Measurements from ENCODE around the gene CNTN6.

DNA sequence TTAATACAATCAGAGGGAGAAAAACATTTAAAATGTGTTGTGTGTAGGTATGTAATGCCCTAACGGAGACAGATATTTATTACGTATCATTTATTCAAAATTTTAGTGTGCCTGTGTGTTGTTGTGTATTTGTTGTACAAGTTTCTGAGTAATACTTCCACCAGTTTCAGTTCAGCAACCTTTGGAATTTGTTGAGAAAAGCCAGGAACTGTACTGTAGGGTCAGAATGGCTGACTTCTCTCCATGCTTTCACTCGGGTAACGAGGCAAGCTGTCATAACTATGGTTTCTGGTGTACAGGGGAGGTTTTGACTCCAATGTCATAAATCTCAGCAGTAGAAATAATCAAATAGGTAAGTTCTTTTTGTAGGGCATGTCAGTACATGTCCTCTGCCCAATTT is 23.8 kb upstream of the CNTN6 start:
- TF ChIP-seq REST (IDR thresholded peaks at IDR 0.05) (no peak), JUND (IDR thresholded peaks at IDR 0.05) (no peak), RAD21 (IDR thresholded peaks at IDR 0.05) (no peak), FOXA1 (IDR thresholded peaks at IDR 0.05) (no peak), EGR1 (IDR thresholded peaks at IDR 0.05; ENCODE audit: low read depth in 2 of 2) (no peak)
- TF ChIP-seq, protein P1, sequence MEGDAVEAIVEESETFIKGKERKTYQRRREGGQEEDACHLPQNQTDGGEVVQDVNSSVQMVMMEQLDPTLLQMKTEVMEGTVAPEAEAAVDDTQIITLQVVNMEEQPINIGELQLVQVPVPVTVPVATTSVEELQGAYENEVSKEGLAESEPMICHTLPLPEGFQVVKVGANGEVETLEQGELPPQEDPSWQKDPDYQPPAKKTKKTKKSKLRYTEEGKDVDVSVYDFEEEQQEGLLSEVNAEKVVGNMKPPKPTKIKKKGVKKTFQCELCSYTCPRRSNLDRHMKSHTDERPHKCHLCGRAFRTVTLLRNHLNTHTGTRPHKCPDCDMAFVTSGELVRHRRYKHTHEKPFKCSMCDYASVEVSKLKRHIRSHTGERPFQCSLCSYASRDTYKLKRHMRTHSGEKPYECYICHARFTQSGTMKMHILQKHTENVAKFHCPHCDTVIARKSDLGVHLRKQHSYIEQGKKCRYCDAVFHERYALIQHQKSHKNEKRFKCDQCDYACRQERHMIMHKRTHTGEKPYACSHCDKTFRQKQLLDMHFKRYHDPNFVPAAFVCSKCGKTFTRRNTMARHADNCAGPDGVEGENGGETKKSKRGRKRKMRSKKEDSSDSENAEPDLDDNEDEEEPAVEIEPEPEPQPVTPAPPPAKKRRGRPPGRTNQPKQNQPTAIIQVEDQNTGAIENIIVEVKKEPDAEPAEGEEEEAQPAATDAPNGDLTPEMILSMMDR (IDR thresholded peaks at IDR 0.05; ENCODE audit: low read depth, low read length, missing input control): no peak
- TF ChIP-seq, protein P2, sequence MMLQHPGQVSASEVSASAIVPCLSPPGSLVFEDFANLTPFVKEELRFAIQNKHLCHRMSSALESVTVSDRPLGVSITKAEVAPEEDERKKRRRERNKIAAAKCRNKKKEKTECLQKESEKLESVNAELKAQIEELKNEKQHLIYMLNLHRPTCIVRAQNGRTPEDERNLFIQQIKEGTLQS (IDR thresholded peaks at IDR 0.05): no peak
- TF ChIP-seq, protein P3, sequence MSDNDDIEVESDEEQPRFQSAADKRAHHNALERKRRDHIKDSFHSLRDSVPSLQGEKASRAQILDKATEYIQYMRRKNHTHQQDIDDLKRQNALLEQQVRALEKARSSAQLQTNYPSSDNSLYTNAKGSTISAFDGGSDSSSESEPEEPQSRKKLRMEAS (IDR thresholded peaks at IDR 0.05): no peak

Data from liver (tissue), 3 donors.